WTC11 (cell line): ENCODE measurements around the gene UBE2D2. TPM values are rescaled to one million over a fixed set of nuclear protein-coding genes. Genes with fewer than 3 reads are reported as not detected.
A peak's percentile ranks its signal among the peaks of the same experiment; 100 is the strongest.

Experiments
- ATAC-seq: fragments of 200-7000 bp; cut with Tn5 transposase; 2 replicates; pipeline ENCODE4 v1.10.0; 2021; ENCODE audit warnings: mild to moderate bottlenecking, moderate library complexity
- CTCF ChIA-PET: fragments of 300-600 bp; sonication (Branson Sonifier 250); formaldehyde crosslinking; loops from one replicate; lab custom pipeline; 2021; ENCODE audit warnings: antibody characterized with exemption; lab: Charles Lee
- POLR2A ChIA-PET: fragments of 350-600 bp; sonication (Branson Sonifier 250); formaldehyde crosslinking; loops from one replicate; lab custom pipeline; 2021; ENCODE audit warnings: antibody characterized with exemption; lab: Charles Lee
- DNase-seq: peaks from one replicate; pipeline ENCODE4 v3.0.0; 2021; ENCODE audit warnings: low spot score
- H3K27ac Mint-ChIP-seq: 2 replicates; pipeline ENCODE4 v1.8.0; 2021; ENCODE audit warnings: mixed read lengths
- H3K27me3 Mint-ChIP-seq: 2 replicates; pipeline ENCODE4 v1.8.0; 2021; ENCODE audit warnings: low read depth, mild to moderate bottlenecking, moderate library complexity, mixed read lengths
- H3K36me3 Mint-ChIP-seq: 2 replicates; pipeline ENCODE4 v1.8.0; 2021; ENCODE audit warnings: mixed read lengths
- H3K4me1 Mint-ChIP-seq: 2 replicates; pipeline ENCODE4 v1.8.0; 2022; ENCODE audit warnings: mixed read lengths
- H3K4me3 Mint-ChIP-seq: 2 replicates; pipeline ENCODE4 v1.8.0; 2021; ENCODE audit warnings: mild to moderate bottlenecking, moderate library complexity, mixed read lengths
- H3K9me3 Mint-ChIP-seq: 2 replicates; pipeline ENCODE4 v1.8.0; 2021; ENCODE audit warnings: mixed read lengths
- AR ChIP-seq: fragments of 250-450 bp; sonication (Bioruptor Pico); IDR thresholded peaks from 2 replicates; pipeline ENCODE4 v1.9.0; 2021; ENCODE audit warnings: mild to moderate bottlenecking
- ATF1 ChIP-seq: sonication (generic); formaldehyde crosslinking; IDR thresholded peaks from 2 replicates; pipeline ENCODE4 v1.8.1; 2023; ENCODE audit warnings: mild to moderate bottlenecking, moderate library complexity, missing genetic modification reagents
- ATF3 ChIP-seq: sonication (generic); formaldehyde crosslinking; conservative IDR thresholded peaks from 2 replicates; pipeline ENCODE4 v1.8.1; 2022; ENCODE audit warnings: mild to moderate bottlenecking, missing genetic modification reagents
- CBFB ChIP-seq: sonication (generic); formaldehyde crosslinking; IDR thresholded peaks from 2 replicates; pipeline ENCODE4 v1.8.1; 2022; ENCODE audit warnings: mild to moderate bottlenecking, low read depth, missing genetic modification reagents
- ESRRA ChIP-seq: sonication (generic); formaldehyde crosslinking; IDR thresholded peaks from 2 replicates; pipeline ENCODE4 v1.8.1; 2022; ENCODE audit warnings: mild to moderate bottlenecking, missing genetic modification reagents, borderline replicate concordance
- FOXJ3 ChIP-seq: sonication (generic); formaldehyde crosslinking; IDR thresholded peaks from 2 replicates; pipeline ENCODE4 v1.9.0; 2021; ENCODE audit warnings: missing genetic modification reagents, mild to moderate bottlenecking, borderline replicate concordance
- FOXP1 ChIP-seq: sonication (generic); formaldehyde crosslinking; IDR thresholded peaks from 2 replicates; pipeline ENCODE4 v1.8.0; 2022; ENCODE audit warnings: missing genetic modification reagents, mild to moderate bottlenecking, moderate library complexity, borderline replicate concordance
- IRF1 ChIP-seq: sonication (generic); formaldehyde crosslinking; IDR thresholded peaks from 2 replicates; pipeline ENCODE4 v1.8.0; 2023; ENCODE audit warnings: missing genetic modification reagents
- NFYB ChIP-seq: sonication (generic); formaldehyde crosslinking; conservative IDR thresholded peaks from 2 replicates; pipeline ENCODE4 v1.8.0; 2022; ENCODE audit warnings: low read depth, missing genetic modification reagents
- SMAD3 ChIP-seq: sonication (generic); formaldehyde crosslinking; IDR thresholded peaks from 2 replicates; pipeline ENCODE4 v1.8.0; 2022; ENCODE audit warnings: missing genetic modification reagents, mild to moderate bottlenecking, borderline replicate concordance
- SMAD4 ChIP-seq: sonication (generic); formaldehyde crosslinking; IDR thresholded peaks from 2 replicates; pipeline ENCODE4 v1.8.0; 2022; ENCODE audit warnings: mild to moderate bottlenecking, missing genetic modification reagents
- TEAD4 ChIP-seq: sonication (generic); formaldehyde crosslinking; IDR thresholded peaks from 2 replicates; pipeline ENCODE4 v1.8.0; 2022; ENCODE audit warnings: mild to moderate bottlenecking, missing genetic modification reagents
- TP53 ChIP-seq: sonication (generic); formaldehyde crosslinking; IDR thresholded peaks from 2 replicates; pipeline ENCODE4 v1.8.1; 2023; ENCODE audit warnings: mild to moderate bottlenecking, missing genetic modification reagents
- USF2 ChIP-seq: sonication (generic); formaldehyde crosslinking; IDR thresholded peaks from 2 replicates; pipeline ENCODE4 v1.8.1; 2023; ENCODE audit warnings: mild to moderate bottlenecking, missing genetic modification reagents, moderate library complexity
- ZMAT4 ChIP-seq: fragments of 250-450 bp; sonication (Bioruptor Pico); IDR thresholded peaks from 2 replicates; pipeline ENCODE4 v1.9.0; 2021; ENCODE audit warnings: mild to moderate bottlenecking
- ZNF121 ChIP-seq: sonication (generic); formaldehyde crosslinking; IDR thresholded peaks from 2 replicates; pipeline ENCODE4 v1.8.0; 2023; ENCODE audit warnings: missing genetic modification reagents
- ZNF219 ChIP-seq: sonication (generic); formaldehyde crosslinking; IDR thresholded peaks from 2 replicates; pipeline ENCODE4 v1.8.0; 2023; ENCODE audit warnings: missing genetic modification reagents, mild to moderate bottlenecking, borderline replicate concordance
- ZNF317 ChIP-seq: sonication (generic); formaldehyde crosslinking; IDR thresholded peaks from 2 replicates; pipeline ENCODE4 v1.8.1; 2023; ENCODE audit warnings: low read depth, mild to moderate bottlenecking, moderate library complexity, missing genetic modification reagents, borderline replicate concordance
- ZNF396 ChIP-seq: fragments of 250-450 bp; sonication (Bioruptor Pico); IDR thresholded peaks from 2 replicates; pipeline ENCODE4 v1.8.0; 2021; ENCODE audit warnings: mild to moderate bottlenecking, moderate library complexity, borderline replicate concordance
- ZNF425 ChIP-seq: fragments of 250-450 bp; sonication (Bioruptor Pico); conservative IDR thresholded peaks from 2 replicates; pipeline ENCODE4 v1.9.0; 2021; ENCODE audit warnings: mild to moderate bottlenecking
- ZNF512 ChIP-seq: sonication (generic); formaldehyde crosslinking; IDR thresholded peaks from 2 replicates; pipeline ENCODE4 v1.8.1; 2022; ENCODE audit warnings: missing genetic modification reagents, borderline replicate concordance
- total RNA-seq: library from RNA; stranded (reverse); gene quantifications from 3 replicates; pipeline ENCODE4 v1.2.3, GENCODE V29; 2021

UBE2D2 gene
- total RNA-seq, 1 experiment from 2014 or later, result 183 TPM

GRCh38 chr5:139565411-139566305, 4.5 kb downstream of the UBE2D2 start (continued):
- no peak for TF ChIP-seq FOXP1
- TF ChIP-seq ZNF425, result no peak
- no peak for TF ChIP-seq IRF1 (CRISPR knock-in tag)
- TF ChIP-seq ZNF396 (CRISPR knock-in tag), result no peak
- no peak for TF ChIP-seq ZMAT4 (CRISPR knock-in tag)
- TF ChIP-seq AR, result no peak
- TF ChIP-seq, all 79 proteins: peak for 0

GRCh38 chr5:139566611-139567010, 5.5 kb downstream of the UBE2D2 start:
- Mint-ChIP-seq H3K9me3 (no peaks in the 10 kb centered on the region), H3K4me1 (peaks cover 29% of the 10 kb centered on the region), H3K27me3 (no peaks in the 10 kb centered on the region), H3K27ac (peak overlapping the region; percentile 79)
- CTCF ChIA-PET, result interaction anchor here (0.8 to 1.6 kb wide), 4 partner anchors 8 to 144 kb away, joined by 3 to 6 read pairs (median 3); no protein-coding TSS in a partner anchor
- TF ChIP-seq ATF3 (CRISPR knock-in tag) (no peak), ESRRA (no peak), FOXJ3 (no peak), ATF1 (CRISPR knock-in tag) (no peak), FOXP1 (no peak), SMAD4 (no peak), ZNF512 (CRISPR knock-in tag) (no peak), ZNF121 (CRISPR knock-in tag) (no peak), ZMAT4 (CRISPR knock-in tag) (no peak), TEAD4 (CRISPR knock-in tag) (no peak), USF2 (CRISPR knock-in tag) (no peak), CBFB (no peak), TP53 (no peak), NFYB (no peak), ZNF219 (CRISPR knock-in tag) (no peak), ZNF317 (CRISPR knock-in tag) (no peak), SMAD3 (no peak)
- TF ChIP-seq, all 79 proteins: peak for 0
- POLR2A ChIA-PET, result interaction anchor here (0.6 kb wide), 1 partner anchor 11 kb away, joined by 7 read pairs; no protein-coding TSS in a partner anchor
- ATAC-seq, result no peak
- DNase-seq, result no peak
- Mint-ChIP-seq H3K4me3 (no peak overlapping the region), H3K36me3 (peaks cover 41% of the 10 kb centered on the region)
